HG03135 (cell line): Measurements from ENCODE around the gene VPS26C.

Source experiments
- ATAC-seq: cut with Tn5 transposase; IDR thresholded peaks from one replicate; pipeline ENCODE4 v1.9.1; 2021; ENCODE audit warnings: mild to moderate bottlenecking, moderate library complexity; ENCODE audit not compliant: unreplicated experiment

The VPS26C gene

DNA sequence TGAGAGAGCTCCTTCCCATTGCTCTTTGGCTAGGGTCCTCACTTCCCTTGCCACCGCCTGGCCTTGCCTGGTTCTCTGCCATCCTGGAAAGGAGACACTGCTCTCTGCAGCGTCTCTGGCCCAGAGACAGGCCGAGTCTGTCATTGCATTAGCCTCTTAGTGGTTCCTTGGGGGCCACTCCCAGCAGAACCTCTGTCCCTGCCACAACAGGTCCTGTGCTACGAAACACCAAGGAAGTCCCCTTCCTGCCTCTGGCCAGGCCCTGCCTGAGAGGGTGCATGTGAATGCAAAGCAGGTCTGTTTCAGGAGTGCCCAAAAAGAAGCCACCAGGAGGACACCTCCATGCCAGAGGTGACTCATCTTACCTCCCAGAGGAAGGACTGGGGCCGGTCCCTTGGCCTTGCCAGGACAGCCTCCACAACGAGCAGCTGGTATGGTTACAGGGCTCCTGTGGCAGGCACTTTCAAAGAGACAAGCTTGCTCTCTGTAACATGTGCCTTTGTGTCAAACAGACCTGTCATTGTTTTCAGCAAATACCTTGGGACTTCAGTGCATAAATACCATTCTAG is 59.6 kb downstream of the VPS26C start:
- peak; percentile 54 for ATAC-seq

DNA sequence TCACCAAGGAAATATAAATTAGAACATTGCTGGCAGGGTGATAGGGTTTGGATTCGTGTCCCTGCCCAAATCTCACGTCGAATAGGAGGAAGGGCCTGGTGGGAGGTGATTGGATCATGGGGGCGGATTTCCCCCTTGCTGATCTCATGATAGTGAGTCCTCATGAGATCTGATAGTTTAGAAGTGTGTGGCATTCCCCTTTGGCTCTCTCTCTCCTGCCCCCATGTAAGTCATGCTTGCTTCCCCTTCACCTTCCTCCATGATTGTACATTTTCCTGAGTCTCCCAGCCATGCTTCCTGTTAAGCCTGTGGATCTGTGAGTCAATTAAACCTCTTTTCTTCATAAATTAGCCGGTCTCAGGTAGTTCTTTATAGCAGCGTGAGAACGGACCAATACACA is 60.6 kb downstream of the VPS26C start:
- no peak for ATAC-seq

DNA sequence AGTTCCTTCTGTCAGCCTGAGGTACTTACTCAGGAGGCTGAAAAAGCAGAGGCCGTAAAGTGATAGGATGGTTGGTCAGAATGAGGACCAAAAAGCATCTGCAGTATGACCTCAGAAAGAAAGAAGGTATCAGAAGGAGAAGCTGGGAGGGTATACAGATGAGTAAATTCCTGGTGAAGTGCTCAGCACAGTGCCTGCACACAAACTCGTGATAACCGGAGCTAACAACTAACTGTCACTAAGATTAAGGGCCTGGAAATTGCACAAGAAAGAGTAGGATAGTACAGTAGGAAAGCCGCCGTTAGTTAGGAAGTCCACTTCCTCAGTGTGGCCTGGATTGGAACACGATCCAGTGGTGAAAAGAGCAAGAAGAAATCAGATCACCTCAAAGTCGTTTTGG is 62.6 kb downstream of the VPS26C start:
- ATAC-seq: no peak

DNA sequence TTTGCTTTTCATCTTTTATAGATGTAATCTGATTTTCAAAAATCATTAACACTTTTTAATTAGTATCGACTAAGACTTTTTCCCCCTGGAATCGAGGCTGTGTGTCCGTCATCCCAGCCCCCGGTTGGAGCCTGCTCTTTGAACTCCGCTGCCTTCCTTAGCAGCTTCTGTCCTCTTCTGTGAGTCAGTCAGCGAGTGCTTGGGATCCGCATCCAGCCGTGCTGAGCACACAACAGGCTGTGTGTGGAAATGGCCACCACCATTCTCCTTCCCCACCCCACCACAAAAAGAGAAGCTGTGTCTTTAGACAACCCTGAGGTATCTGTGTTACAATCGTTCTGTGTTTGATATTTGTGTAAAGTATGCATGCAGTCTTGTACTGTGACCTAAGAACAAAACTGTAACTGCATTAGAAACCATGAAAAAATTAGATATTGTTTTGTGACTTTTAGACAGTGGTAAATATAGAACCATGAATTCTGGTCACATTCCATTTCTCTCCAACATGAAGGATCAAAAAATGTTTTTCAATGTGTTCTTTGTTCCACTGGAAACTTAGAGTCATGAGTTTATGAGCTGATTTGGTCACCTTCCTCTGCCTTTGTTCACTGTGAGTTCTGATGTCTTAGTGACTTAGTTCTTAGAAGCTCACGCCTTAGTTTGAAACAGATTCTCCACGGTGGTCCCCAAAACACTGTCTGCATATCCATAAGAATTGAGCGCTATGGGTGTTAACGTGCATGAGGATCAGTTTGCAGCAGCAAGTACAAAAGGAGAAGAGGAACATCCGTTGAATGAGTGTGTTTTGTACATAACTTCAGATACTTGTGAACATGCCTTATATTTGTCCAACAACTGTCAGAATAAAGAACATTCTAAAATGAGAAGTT is 64.7 kb downstream of the VPS26C start:
- ATAC-seq: no peak

DNA sequence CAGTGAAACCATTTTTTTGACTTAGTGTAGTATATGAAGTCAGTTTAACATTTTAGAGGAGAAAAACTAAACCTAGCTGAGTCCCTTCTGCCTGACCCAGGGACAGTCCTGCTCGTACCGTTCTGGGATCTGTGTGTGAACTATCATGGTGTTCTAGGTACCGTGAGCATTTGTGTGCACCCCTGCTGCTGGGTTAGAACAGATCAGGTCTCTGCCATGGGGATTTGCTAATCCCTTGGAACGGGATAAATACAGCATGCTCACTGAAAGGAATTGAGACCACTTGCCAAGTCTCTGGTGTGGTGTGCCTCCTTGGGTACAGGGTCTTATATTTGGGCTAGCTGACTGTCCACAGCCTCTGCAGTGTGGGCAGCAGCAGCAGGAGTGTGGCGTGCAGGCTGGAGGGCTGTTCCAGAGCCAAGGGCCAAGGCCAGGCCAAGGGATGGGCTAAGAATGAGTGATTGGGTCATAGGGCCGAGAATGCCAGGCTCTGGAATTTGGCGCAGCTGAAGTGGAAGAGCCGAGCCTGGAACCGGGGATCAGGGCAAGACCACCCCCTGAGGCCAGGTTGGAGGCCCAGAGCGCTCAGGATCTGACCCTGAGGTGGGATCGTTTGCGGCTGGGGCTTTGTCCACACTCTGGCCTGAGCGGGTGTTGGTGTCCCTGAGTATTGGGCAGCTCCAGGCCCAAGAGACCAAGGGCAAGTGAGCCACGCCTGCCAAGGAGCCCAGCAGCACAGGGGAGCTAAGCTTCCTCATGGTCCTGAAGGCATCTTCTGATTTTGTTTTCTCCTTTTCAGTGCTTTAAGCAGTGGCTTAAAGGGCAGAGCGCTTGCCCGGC is 66.3 kb downstream of the VPS26C start:
- ATAC-seq: no peak

DNA sequence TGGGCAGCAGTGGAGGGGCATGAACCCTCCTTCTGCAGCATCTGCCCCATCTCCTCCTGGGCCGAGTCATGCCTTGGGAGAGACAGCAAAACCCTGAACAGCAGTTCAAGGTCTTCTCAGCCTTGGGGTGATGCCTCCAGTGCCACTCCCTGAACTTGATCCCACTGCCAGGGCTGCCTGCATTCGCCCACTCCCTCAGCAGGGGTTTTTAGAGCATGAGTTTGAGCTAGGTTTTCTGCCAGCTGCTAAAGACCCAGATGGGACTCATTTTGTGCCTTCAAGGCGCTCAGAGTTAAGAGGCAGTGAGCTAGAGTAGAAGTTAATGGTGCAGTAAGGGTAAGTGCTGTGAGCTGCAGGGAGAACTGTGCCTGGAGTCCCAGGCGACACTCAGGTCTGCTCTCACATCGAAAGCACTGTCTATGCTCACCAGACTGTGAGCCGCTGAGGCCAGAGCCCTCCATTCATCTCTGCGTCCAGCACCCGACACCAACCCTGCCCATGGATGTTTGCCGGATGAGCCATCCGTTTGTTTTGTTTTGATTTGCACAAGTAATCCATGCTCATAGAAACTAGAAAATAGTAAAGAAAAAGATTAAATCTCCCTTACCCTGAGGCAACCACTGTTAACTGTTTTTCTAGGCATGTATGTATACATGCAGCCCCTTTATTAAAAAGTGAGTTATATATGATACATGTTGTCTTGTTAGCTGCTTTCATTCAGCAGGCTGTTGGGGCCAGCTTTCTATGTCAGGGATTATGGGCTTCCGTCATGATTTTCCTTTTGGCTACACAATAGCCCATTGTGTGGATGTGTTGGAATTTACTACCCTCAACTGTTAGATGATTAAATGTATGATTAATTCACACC is 67.8 kb downstream of the VPS26C start:
- no peak for ATAC-seq

DNA sequence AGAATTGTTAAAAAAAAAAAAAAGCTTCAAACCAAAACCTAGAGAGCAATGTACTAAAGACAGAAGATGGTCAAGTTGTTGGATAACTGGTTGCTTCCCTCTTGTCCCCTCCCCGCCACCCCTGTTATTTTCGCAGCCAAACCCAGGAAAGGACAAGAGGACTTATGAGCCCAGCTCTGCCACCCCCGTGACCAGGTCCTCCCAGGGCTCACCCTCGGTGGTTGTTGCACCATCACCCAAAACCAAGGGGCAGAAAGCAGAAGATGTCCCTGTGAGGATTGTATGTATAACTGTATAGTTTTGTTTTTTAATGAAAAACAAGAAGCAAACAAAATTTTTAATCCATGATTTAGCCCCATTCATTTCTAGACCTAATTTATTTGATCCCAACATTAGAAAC is 69.4 kb downstream of the VPS26C start:
- no peak for ATAC-seq

DNA sequence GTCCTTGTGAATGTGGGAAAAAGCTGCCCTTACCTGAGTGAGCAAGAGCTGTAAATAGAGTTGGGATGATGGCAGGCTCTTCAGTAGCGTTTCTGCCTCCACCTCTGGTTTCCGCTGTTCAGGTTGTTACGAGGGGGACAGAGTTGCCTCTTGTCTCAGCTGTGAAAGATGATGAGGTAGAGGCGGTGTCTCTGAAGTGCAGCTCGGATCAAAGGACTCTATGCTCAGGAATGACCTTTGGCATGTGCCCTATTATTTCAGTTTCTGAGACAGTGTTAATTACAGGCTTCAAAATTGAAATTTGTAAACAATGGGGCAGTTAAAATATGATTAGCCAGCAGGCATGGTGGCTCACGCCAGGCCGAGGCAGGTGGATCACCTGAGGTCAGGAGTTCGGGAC is 70.3 kb downstream of the VPS26C start:
- ATAC-seq: no peak

DNA sequence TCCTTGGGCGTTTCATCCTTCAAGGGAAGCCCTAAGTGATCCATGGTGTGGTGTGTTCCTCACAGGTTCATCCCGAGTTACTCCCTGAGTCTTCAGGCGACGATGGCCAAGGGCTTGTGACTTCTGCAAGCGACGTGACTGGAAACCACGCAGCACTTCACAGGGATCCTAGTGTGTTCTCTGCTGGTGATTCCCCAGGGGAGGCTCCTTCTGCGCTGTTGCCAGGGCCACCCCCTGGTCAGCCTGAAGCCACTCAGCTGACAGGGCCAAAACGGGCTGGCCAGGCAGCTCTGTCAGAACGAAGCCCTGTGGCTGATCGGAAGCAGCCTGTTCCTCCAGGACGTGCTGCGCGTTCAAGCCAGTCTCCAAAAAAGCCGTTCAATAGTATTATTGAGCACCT is 71.5 kb downstream of the VPS26C start:
- no peak for ATAC-seq

DNA sequence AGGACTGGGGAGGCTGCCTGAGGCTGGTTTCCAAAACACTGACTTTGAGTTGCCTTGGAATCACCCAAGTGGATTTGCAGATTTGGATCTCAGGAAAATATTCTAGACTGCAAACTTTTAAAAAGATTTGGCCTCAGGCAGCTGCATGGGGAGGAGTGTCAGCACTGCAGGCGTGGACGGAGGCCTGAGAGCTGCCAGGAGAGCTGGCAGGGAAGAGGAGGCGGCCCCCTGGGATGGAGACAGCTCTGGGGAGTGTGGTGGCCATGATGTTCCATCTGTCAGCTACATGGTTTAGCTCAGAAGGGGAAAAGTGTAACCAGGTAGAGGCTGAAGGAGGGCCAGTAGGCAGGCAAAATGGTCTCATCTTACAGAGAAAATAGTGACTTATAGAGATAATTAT is 72.1 kb downstream of the VPS26C start:
- no peak for ATAC-seq

DNA sequence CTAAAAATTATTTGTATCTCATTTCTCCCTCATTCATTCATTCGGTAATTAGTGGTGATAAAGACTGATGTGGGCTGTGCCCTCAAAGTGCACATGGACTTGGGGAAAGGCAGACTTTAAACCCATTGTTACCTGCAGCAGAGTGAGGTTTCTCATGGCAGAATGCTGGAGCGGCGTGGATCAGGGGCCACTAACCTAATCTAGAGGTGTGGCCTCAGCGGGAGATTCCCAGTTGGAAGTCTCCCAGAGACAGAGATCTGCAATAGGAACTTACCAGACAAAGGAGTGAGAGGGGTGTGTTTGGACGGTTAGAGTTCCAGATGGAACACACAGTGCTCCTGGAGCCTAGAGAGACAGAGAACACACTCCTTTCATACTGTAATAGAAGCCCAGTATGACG is 73.5 kb downstream of the VPS26C start:
- ATAC-seq: no peak

DNA sequence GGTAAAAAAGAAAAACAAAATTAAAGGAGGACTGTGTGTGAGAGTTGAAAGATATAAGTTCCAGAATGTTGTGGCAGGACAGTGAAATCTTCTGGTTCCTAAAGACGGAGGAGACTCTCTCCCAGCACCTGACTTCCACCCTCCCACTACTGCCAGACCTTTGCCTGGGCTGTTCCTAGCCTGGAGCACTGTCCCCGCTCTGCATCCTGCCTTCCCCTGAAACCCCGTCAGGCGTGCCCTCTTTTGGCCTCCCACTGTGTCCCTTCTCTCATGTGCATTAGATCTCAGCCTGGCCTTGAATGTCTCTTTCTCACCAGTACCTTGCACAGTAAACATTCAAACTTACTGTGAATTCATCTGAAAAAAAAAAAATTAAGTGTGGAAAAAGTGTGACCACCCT is 74.1 kb downstream of the VPS26C start:
- no peak for ATAC-seq

DNA sequence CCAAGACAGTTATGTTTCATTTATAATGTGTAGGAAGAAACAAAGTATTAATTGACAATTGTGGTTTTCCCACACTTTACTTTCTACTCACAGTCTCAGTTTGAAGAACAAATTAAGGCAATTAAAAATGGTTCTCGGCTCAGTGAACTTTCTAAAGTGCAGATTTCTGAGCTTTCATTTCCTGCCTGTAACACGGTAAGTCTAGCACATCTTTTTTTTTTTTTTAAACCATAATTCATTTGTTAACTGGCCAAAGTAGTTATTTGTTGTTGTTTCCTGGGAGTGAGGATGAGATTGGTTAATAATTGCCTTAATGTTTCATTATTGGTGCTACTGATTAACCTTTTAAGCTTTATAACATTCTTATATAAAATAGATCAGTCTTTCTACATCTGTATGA is 75.1 kb downstream of the VPS26C start:
- no peak for ATAC-seq

DNA sequence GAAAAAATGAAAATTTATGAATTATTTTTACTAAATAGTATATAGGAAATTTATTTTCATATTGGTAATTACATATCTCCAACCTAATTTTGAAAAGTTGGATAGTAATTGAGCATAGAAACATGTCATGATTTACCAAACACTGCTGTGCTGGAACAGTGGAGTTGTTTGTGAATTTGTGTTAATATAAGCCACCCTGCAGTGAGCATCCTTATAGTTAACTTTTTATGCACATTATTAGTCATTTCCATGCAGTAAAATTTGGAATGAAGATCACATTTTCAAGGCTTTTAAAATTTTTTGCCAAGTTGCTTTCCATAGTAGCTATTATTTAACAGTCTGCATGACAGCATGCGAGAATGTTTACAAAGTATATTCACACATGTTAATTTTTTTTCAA is 78.3 kb downstream of the VPS26C start:
- ATAC-seq: no peak

DNA sequence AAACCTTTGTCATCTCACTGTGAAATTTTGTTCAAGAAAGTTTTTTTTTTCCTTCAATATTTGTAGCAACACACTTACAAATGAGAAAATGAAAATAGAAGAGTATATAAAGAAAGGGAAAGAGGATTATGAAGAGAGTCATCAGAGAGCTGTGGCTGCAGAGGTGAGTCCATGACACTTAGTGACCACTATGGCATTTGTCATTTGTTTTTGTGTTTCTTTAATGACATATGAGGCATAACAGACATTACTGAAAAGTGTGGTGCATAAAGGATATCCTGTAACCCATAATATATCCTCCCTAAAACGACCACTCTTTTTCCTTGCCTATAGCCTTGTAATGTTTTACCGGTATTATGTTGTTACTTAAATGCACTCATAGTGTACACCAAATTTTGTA is 80.2 kb downstream of the VPS26C start:
- no peak for ATAC-seq

DNA sequence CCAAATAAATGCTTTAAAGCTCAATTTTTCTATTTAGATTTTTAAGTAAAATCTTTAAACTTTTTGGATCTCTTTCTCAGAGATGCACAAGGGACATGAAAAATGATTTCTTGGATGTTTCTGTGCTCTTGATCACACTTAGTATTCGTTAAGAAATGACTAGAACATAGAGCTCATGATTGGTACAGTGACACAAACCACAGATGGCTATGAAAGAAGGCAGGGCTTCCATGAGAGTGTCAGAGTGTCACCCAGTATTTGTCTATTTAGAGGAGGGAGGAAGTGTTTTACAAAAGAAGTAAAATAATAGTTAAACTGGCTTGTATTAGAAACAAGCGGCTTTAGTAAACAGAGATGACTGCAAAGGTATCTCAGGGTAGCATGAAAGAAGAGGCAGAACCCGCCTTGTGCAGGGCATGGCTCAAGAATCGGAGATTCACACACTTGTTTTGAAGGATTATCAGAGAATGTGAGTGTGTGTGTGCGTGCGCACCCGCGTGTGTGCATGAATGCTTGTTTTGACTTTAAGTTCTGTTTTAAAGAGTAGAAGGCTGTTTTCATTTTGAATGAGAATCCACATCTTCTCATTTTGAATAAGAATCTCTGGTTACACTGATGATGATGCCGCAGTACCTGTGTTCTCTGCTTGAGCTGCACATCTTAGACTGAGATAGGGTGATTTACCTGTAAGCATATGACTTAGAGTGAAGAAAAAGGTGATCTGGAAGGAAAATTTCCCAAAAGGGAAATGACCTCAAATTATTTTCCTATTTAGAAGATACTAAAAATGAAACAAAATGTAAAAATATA is 82.1 kb downstream of the VPS26C start:
- no peak for ATAC-seq

DNA sequence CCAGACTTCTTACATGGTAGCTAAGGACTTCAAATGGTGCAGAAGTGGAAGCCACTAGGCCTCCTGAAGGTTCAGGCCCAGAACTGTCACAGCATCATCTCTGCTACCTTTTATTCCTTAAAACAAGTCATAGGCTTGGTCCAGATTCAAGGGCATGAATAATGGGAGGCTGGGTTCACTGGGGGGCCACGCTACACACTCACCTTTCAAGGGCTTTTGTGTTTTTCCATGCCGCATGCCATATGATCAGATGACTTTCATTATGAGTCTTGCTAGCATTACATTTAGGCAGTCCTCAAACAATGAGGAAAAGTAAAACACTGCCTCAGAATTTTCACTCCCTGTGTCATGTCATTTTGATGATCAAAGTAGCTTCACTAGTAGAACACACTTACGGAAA is 83.4 kb downstream of the VPS26C start:
- ATAC-seq: no peak

DNA sequence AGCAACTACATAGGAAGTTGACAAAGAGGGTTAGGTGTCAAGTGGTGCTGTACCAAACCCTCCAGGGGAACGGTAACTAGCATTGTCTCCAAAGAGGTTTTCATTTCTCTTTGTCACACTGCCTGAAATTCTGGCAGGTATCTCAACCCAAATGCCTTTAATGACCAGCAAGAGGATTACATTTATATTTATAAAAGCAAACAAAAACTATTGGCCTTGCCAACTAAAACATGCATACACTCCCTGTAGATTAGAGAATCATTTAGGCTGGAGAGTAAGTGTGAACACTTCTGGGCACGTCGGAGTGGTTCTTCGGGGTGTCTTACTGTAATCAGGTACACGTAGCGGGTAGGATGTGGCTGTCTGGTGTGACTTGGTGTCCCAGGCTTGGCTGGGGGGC is 84.9 kb downstream of the VPS26C start:
- no peak for ATAC-seq

DNA sequence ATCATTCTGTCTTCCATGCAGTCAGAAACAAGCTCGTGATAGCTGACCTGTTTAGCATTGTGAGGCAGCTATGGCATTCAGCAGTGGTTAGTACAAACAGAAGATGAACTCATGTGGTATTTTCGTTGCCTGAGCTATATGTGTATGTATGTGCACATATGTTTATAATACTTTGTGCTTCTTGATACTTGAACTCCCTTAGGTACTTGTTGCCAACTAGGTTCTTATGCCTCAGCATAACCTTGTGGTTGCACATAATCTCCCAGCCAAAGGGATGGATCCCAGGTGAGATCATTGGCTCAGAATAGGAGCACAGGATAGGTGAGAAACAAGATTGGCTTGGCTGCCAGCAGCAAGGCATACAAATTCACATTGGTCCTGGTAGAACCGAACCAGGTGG is 86.1 kb downstream of the VPS26C start:
- ATAC-seq: no peak

DNA sequence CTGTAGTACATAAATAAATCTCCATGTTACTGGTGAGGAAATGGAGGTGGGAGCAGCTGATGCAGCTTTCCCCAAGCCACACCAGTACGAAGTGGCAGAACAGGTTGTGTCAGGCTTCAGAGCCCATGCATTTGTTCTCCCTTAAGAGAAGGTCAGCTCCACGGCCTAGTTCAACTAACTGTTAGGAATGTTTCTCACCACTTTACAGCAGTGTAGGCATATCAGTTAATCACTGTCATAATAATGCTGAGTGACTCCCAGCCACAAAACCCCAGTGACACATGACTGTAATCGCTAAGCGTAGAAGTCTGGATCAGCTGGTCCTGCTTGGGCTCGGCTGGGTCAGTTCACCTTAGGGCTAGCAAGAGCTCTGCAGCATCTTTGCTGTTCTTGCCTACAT is 90.4 kb downstream of the VPS26C start:
- no peak for ATAC-seq
